AG04450 (cell line): ENCODE measurements around the gene ASCL1. TPM values are rescaled to one million over a fixed set of nuclear protein-coding genes. Genes with fewer than 3 reads are reported as not detected.

Source experiments
- CTCF ChIA-PET: fragments of 300-600, 350-600 bp; formaldehyde crosslinking; extraction: SDS; loops from one replicate; lab custom pipeline; 2022; ENCODE audit warnings: antibody characterized with exemption, inconsistent platforms; lab: Charles Lee
- POLR2A ChIA-PET: fragments of 350-600 bp; formaldehyde crosslinking; extraction: SDS; loops from one replicate; lab custom pipeline; 2021; ENCODE audit warnings: antibody characterized with exemption, inconsistent platforms; lab: Yijun Ruan, JAX
- DNase-seq: peaks from one replicate; pipeline ENCODE4 v3.0.0-alpha.2; 2011; ENCODE audit warnings: low read depth, low spot score
- H3K27ac ChIP-seq: one replicate; pipeline ENCODE4 v1.5.1; 2012; ENCODE audit warnings: low read depth, low read length, control low read depth
- H3K27me3 ChIP-seq: one replicate; pipeline ENCODE4 v1.6.0; 2012; ENCODE audit warnings: low read length; ENCODE audit not compliant: control insufficient read depth, insufficient read depth
- H3K4me3 ChIP-seq: 2 replicates; pipeline ENCODE4 v1.5.1; 2011; ENCODE audit warnings: mild to moderate bottlenecking, low read depth, low read length, control low read depth
- H3K9me3 ChIP-seq: 2 replicates; pipeline ENCODE4 v1.5.1; 2012; ENCODE audit warnings: low read length; ENCODE audit not compliant: control insufficient read depth, insufficient read depth
- polyA plus RNA-seq: library from polyadenylated mRNA; depleted of rRNA; stranded (reverse); fragments of >200 nt; gene quantifications from 2 replicates; pipeline ENCODE4 v1.2.3, GENCODE V29; 2011; rRNA removed
- TF ChIP-seq, protein P1 (sequence below): IDR thresholded peaks from 2 replicates; pipeline ENCODE4 v1.5.1; 2011; ENCODE audit warnings: low read depth, low read length, control low read depth, inconsistent platforms

ASCL1 gene
- polyA plus RNA-seq, 1 experiment, result not detected

DNA sequence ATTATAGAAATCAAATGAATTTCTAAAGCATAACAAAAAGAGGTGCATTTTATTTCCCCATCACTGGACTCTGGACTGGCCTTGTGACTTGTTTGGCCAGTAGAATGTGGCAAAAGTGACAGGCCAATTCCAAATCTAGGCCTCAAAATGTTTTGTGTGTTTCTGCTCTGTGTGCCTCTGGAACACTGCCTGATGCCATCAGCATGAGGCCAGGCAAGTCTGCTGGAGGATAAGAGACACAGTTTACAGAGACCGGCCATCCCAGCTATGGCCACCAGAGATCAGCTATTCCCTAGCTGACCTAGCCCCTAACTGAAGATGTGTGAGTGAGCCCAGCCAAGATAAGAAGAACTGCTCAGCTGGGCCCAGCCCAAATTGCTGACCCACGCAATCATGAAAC is 32.9 kb downstream of the ASCL1 start:
- Histone ChIP-seq H3K27me3 (no peaks in the 10 kb centered on the region), H3K4me3 (no peak overlapping the region), H3K27ac (no peak overlapping the region), H3K9me3 (peaks cover 6% of the 10 kb centered on the region; the same call in 1 of the 2 replicates)
- TF ChIP-seq, protein P1, sequence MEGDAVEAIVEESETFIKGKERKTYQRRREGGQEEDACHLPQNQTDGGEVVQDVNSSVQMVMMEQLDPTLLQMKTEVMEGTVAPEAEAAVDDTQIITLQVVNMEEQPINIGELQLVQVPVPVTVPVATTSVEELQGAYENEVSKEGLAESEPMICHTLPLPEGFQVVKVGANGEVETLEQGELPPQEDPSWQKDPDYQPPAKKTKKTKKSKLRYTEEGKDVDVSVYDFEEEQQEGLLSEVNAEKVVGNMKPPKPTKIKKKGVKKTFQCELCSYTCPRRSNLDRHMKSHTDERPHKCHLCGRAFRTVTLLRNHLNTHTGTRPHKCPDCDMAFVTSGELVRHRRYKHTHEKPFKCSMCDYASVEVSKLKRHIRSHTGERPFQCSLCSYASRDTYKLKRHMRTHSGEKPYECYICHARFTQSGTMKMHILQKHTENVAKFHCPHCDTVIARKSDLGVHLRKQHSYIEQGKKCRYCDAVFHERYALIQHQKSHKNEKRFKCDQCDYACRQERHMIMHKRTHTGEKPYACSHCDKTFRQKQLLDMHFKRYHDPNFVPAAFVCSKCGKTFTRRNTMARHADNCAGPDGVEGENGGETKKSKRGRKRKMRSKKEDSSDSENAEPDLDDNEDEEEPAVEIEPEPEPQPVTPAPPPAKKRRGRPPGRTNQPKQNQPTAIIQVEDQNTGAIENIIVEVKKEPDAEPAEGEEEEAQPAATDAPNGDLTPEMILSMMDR, result no peak
- no peak for DNase-seq
- POLR2A ChIA-PET, result no interaction called here
- CTCF ChIA-PET, result no interaction called here

DNA sequence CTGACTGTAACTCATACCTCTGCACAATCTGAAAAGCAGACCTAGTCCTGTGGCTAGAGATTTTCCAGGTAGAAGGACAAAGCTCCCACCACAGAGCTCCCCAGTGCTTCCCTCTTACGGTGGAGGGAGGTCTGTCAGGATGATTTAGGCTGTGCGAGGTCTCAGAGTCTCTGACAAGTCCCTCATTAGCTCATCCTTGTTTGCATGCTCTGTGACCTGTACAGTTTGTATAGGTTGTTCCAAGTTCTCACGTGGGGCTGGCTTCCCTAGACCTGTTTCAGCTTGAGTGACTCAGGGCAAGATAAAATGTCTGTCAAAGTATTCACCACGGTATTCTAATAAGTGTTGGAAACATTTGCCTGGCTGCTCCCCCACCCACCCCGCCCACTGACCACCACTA is 34.8 kb downstream of the ASCL1 start:
- Histone ChIP-seq H3K27me3 (no peaks in the 10 kb centered on the region), H3K9me3 (peaks cover 6% of the 10 kb centered on the region; the same call in 1 of the 2 replicates), H3K4me3 (no peak overlapping the region), H3K27ac (no peak overlapping the region)
- DNase-seq, result no peak
- TF ChIP-seq, protein P1, result no peak
- POLR2A ChIA-PET, result no interaction called here
- CTCF ChIA-PET, result no interaction called here

DNA sequence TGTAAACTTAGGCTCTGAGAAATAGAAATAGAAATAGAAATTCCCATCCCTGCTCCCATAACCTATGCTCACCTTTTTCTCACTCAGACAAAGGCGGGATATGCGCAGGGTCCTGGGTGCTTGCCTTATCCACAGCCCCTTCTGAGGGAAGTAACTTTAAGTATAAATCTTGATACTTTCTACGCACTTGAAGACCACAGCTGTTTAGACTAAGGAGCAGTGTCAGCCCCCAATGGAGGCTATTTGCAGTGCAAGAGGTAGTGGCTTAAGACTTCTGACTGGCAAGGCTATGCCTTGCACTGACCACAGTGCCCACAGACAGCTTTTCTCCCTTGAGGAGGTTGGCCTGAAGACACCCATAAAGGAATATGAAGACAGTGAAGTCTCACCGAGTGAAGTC is 35.2 kb downstream of the ASCL1 start:
- ChIA-PET POLR2A (no interaction called here), CTCF (no interaction called here)
- peaks cover 5% of the 10 kb centered on the region; the same call in 1 of the 2 replicates for H3K9me3 ChIP-seq
- no peak overlapping the region for H3K4me3 ChIP-seq
- no peaks in the 10 kb centered on the region for H3K27me3 ChIP-seq
- TF ChIP-seq, protein P1, result no peak
- DNase-seq, result no peak
- H3K27ac ChIP-seq, result no peak overlapping the region

DNA sequence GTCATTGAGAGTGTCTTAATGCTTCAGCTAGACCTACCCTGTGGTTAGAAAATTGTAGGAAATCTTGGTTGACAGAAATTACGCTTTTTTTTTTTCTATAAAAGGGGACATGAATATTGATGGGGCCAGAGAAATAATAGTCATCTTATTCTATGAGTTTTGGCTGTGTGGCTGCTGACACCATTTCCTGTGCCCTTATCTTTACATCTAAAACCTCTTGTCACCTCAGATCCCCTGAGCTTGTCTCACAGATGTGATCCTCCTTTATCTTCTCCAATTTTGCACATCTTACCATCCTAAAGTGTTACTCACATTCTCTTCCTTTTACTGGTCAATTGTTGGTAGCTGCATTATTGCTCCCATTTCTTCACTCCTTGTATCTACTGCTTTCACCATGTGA is 36.1 kb downstream of the ASCL1 start:
- no peak for DNase-seq
- POLR2A ChIA-PET, result no interaction called here
- H3K4me3 ChIP-seq, result no peak overlapping the region
- CTCF ChIA-PET, result no interaction called here
- H3K9me3 ChIP-seq, result peaks cover 9% of the 10 kb centered on the region; the same call in 1 of the 2 replicates
- H3K27ac ChIP-seq, result no peak overlapping the region
- no peaks in the 10 kb centered on the region for H3K27me3 ChIP-seq
- TF ChIP-seq, protein P1, result no peak

DNA sequence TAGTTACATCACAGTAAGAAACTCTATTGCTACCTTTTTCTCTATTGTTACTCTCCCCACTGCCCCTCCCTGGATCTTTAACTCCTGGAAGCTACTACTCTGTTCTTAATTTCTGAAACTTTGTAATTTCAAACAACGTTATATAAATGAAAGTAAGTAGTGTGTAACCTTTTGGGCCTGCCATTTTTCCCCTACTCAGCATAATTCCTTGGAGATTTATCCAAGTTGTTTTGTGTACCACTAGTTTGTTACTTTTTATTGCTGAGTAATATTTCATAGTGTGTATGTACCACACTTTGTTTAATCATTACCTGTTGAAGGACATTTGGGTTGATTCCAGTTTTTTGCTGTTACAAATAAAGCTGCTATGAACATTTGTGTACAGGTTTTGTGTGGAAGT is 37.9 kb downstream of the ASCL1 start:
- POLR2A ChIA-PET, result no interaction called here
- H3K4me3 ChIP-seq, result no peak overlapping the region
- H3K9me3 ChIP-seq, result peaks cover 8% of the 10 kb centered on the region; the same call in 1 of the 2 replicates
- no peak for DNase-seq
- CTCF ChIA-PET, result no interaction called here
- no peak overlapping the region for H3K27ac ChIP-seq
- TF ChIP-seq, protein P1, result no peak
- H3K27me3 ChIP-seq, result no peaks in the 10 kb centered on the region

Other genes with a start within 250 kb of the ASCL1 start
- not detected in 2 replicates for gene PAH, start 40.4 kb upstream of the ASCL1 start, polyA plus RNA-seq